ENCODE results near the gene CMKLR1.

CMKLR1 gene

GRCh38 chr12:108333898-108334699 lies 5.0 kb downstream of the CMKLR1 start:
- DNase-seq, result no peak

- no peak for DNase-seq
Observed at GRCh38 chr12:108332791-108333382, 6.2 kb downstream of the CMKLR1 start.

- DNase-seq, result no peak
Observed at GRCh38 chr12:108328420-108328819, 10.7 kb downstream of the CMKLR1 start.

GRCh38 chr12:108327621-108328344 lies 11.3 kb downstream of the CMKLR1 start:
- no peak for DNase-seq

- no peak for DNase-seq
Observed at GRCh38 chr12:108326254-108326750, 12.8 kb downstream of the CMKLR1 start.

GRCh38 chr12:108325549-108325948 lies 13.6 kb downstream of the CMKLR1 start:
- DNase-seq, result no peak

GRCh38 chr12:108325018-108325358 lies 14.1 kb downstream of the CMKLR1 start:
- DNase-seq, result no peak

- DNase-seq, result no peak
Observed at GRCh38 chr12:108324351-108325017, 14.6 kb downstream of the CMKLR1 start.

- no peak for DNase-seq
Observed at GRCh38 chr12:108323581-108323980, 15.5 kb downstream of the CMKLR1 start.

GRCh38 chr12:108322998-108323397 lies 16.1 kb downstream of the CMKLR1 start:
- no peak for DNase-seq

GRCh38 chr12:108321688-108322087 lies 17.4 kb downstream of the CMKLR1 start:
- no peak for DNase-seq

- no peak for DNase-seq
Observed at GRCh38 chr12:108320507-108321293, 18.4 kb downstream of the CMKLR1 start.

GRCh38 chr12:108319277-108320234 lies 19.6 kb downstream of the CMKLR1 start:
- no peak for DNase-seq

- no peak for DNase-seq
Observed at GRCh38 chr12:108318472-108319275, 20.4 kb downstream of the CMKLR1 start.

GRCh38 chr12:108317308-108318234 lies 21.5 kb downstream of the CMKLR1 start:
- DNase-seq, result no peak

GRCh38 chr12:108316176-108317086 lies 22.7 kb downstream of the CMKLR1 start:
- no peak for DNase-seq

GRCh38 chr12:108315486-108316105 lies 23.5 kb downstream of the CMKLR1 start:
- DNase-seq, result no peak

Measured in NCI-H526 (cell line).